ENCODE measurements around the gene ZCCHC7.

ZCCHC7 gene

GRCh38 chr9:37241340-37241739 is 121.0 kb downstream of the ZCCHC7 start:
- H3K79me2 ChIP-seq (ENCODE audit: control insufficient read depth, low read length): peaks cover 76% of the 10 kb centered on the region
- H3K27me3 ChIP-seq (ENCODE audit: control insufficient read depth, low read length): no peaks in the 10 kb centered on the region
- H3F3A ChIP-seq (ENCODE audit: control insufficient read depth, insufficient read depth): peaks cover 4% of the 10 kb centered on the region; the same call in 1 of the 2 replicates
- H3K4me1 ChIP-seq (ENCODE audit: control insufficient read depth, low read length): peaks cover 49% of the 10 kb centered on the region
- no peak overlapping the region for H3K27ac ChIP-seq (ENCODE audit: low read depth, low read length)
- no peaks in the 10 kb centered on the region for H4K20me1 ChIP-seq (ENCODE audit: control insufficient read depth, insufficient read depth, low read depth, low read length)
- no peaks in the 10 kb centered on the region for H3K9me2 ChIP-seq (replicated peaks; ENCODE audit: control insufficient read depth, low read length)
- TF ChIP-seq EZH2phosphoT487 (IDR thresholded peaks at IDR 0.05; ENCODE audit: borderline replicate concordance, low read length): no peak
- TF ChIP-seq CTCF (IDR thresholded peaks at IDR 0.05; ENCODE audit: low read depth, low read length, poor library complexity, severe bottlenecking): no peak
- no peaks in the 10 kb centered on the region for H3K9me3 ChIP-seq (ENCODE audit: control insufficient read depth, insufficient read depth, low read length)
- no peak overlapping the region for H3K4me3 ChIP-seq (ENCODE audit: low read length)
- H3K4me2 ChIP-seq (ENCODE audit: low read length): no peak overlapping the region
- peaks cover 14% of the 10 kb centered on the region for H3K36me3 ChIP-seq (ENCODE audit: control insufficient read depth, low read length)

DNA sequence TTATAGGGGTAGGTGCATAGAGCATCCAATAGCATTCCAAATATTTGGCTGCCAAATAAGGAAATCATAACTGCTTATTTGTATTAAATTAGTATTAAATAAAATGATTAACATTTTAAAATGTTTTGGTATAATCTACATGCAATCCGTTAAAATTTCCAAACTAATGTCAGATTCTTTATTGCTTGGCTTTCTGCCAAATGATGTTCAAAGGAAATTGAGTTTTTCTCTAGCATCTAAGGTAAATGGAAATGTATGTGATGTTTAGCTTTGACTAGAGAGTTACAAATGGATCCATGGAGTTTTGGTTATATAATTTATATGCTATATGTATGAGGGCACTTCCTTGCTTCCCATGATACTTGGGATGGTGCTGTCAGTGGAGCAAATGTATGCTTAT is 121.7 kb downstream of the ZCCHC7 start:
- Histone ChIP-seq H3K9me2 (replicated peaks; ENCODE audit: control insufficient read depth, low read length) (no peaks in the 10 kb centered on the region), H3K27me3 (ENCODE audit: control insufficient read depth, low read length) (no peaks in the 10 kb centered on the region), H3K4me3 (ENCODE audit: low read length) (no peak overlapping the region), H3K4me1 (ENCODE audit: control insufficient read depth, low read length) (peaks cover 49% of the 10 kb centered on the region), H3K9me3 (ENCODE audit: control insufficient read depth, insufficient read depth, low read length) (no peaks in the 10 kb centered on the region), H3K79me2 (ENCODE audit: control insufficient read depth, low read length) (peaks cover 78% of the 10 kb centered on the region), H4K20me1 (ENCODE audit: control insufficient read depth, insufficient read depth, low read depth, low read length) (no peaks in the 10 kb centered on the region), H3F3A (ENCODE audit: control insufficient read depth, insufficient read depth) (peaks cover 4% of the 10 kb centered on the region; the same call in 1 of the 2 replicates), H3K4me2 (ENCODE audit: low read length) (no peak overlapping the region), H3K36me3 (ENCODE audit: control insufficient read depth, low read length) (peaks cover 9% of the 10 kb centered on the region), H3K27ac (ENCODE audit: low read depth, low read length) (no peak overlapping the region)
- no peak for TF ChIP-seq EZH2phosphoT487 (IDR thresholded peaks at IDR 0.05; ENCODE audit: borderline replicate concordance, low read length)
- no peak for TF ChIP-seq CTCF (IDR thresholded peaks at IDR 0.05; ENCODE audit: low read depth, low read length, poor library complexity, severe bottlenecking)

DNA sequence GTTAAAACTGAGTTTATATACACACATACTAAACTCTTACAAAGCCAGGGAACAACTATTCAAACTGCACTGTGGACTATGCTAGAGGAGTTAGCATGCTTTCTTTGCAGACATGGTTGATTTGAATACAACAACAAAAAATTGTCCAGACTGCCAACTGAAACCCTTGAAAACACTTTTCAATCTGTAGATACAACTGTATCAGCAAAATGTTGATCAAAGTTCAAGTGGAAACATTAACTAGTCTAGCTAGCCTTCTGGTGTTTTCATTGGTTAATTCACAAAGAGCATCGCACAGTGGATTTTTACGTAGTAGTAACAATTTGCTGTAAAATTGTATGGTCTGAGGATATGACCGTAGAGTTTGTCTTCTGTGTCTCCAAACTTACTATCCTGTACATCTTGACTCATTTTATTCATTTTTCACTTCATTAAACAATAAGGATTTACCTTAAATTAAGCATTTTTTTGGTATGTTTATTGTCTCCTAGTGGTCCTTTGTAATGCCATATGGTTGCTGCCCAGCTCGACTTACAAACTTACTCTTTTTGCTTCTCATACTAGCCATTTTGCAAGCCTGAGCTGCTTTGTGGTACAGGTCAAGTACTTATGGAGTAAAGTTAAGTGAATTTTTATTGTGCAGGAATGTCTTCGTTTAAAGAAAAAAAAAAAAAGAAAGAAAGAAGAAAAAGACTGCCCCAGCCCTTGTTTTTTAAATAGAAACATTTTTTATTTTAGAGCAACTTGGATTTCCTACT is 123.4 kb downstream of the ZCCHC7 start:
- TF ChIP-seq EZH2phosphoT487 (IDR thresholded peaks at IDR 0.05; ENCODE audit: borderline replicate concordance, low read length) (no peak), CTCF (IDR thresholded peaks at IDR 0.05; ENCODE audit: low read depth, low read length, poor library complexity, severe bottlenecking) (no peak)
- no peak overlapping the region for H3K27ac ChIP-seq (ENCODE audit: low read depth, low read length)

More for the DNA sequence above, 123.4 kb downstream of the ZCCHC7 start:
- H4K20me1 ChIP-seq (ENCODE audit: control insufficient read depth, insufficient read depth, low read depth, low read length): no peaks in the 10 kb centered on the region
- H3F3A ChIP-seq (ENCODE audit: control insufficient read depth, insufficient read depth): no peaks in the 10 kb centered on the region; the same call in 1 of the 2 replicates
- peaks cover 7% of the 10 kb centered on the region for H3K36me3 ChIP-seq (ENCODE audit: control insufficient read depth, low read length)
- H3K9me3 ChIP-seq (ENCODE audit: control insufficient read depth, insufficient read depth, low read length): no peaks in the 10 kb centered on the region
- no peak overlapping the region for H3K4me2 ChIP-seq (ENCODE audit: low read length)
- no peaks in the 10 kb centered on the region for H3K27me3 ChIP-seq (ENCODE audit: control insufficient read depth, low read length)
- H3K4me1 ChIP-seq (ENCODE audit: control insufficient read depth, low read length): peaks cover 54% of the 10 kb centered on the region
- no peak overlapping the region for H3K4me3 ChIP-seq (ENCODE audit: low read length)
- H3K79me2 ChIP-seq (ENCODE audit: control insufficient read depth, low read length): peaks cover 68% of the 10 kb centered on the region
- no peaks in the 10 kb centered on the region for H3K9me2 ChIP-seq (replicated peaks; ENCODE audit: control insufficient read depth, low read length)
